ENCODE data around the gene ANKRD28. TPM values are rescaled to one million over a fixed set of nuclear protein-coding genes. Genes with fewer than 3 reads are reported as not detected.

ANKRD28 gene
- total and polyA plus RNA-seq, 9 donors, result 21.2 to 79.4 (median 43.8) TPM

DNA sequence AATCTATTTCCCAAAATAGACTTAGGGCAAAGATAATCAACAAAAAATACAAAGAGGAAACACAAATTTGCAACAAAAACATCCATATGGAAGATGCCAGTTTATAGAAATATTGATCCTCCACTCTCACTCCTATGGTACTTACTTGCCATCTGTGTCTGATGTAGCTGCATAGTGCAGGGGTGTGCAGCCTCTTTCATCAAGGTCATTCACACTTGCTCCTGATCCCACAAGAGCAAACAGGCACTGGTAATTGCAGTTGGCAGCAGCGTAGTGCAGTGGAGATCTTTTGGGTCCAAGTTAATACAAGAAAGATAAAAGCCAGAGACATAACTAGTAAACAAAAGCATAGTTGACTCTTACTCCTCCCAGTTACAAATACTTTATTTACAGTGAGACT is 90.0 kb downstream of the ANKRD28 start:
- no peaks in the 10 kb centered on the region for H3K36me3 ChIP-seq
- H3K4me1 ChIP-seq (ENCODE audit: insufficient read depth), result no peaks in the 10 kb centered on the region
- H3K4me3 ChIP-seq, result no peak overlapping the region
- TF ChIP-seq CTCF (IDR thresholded peaks at IDR 0.05) (no peak), EP300 (IDR thresholded peaks at IDR 0.05) (no peak), POLR2A (IDR thresholded peaks at IDR 0.05) (no peak)
- H3K27ac ChIP-seq, result no peak overlapping the region
- 33 to 59% (median 50%) methylated on average over 1 of the region's 1 CpG for WGBS, 3 donors
- DNase-seq, result no peak
- no peaks in the 10 kb centered on the region for H3K27me3 ChIP-seq
- no peaks in the 10 kb centered on the region for H3K9me3 ChIP-seq
- intact Hi-C loops (cut with DNase I), result no loop called here

GRCh38 chr3:15703346-15703745 is 94.4 kb downstream of the ANKRD28 start:
- Histone ChIP-seq H3K4me3 (no peak overlapping the region), H3K4me1 (ENCODE audit: insufficient read depth) (no peaks in the 10 kb centered on the region), H3K36me3 (no peaks in the 10 kb centered on the region), H3K9me3 (no peaks in the 10 kb centered on the region), H3K27me3 (no peaks in the 10 kb centered on the region), H3K27ac (no peak overlapping the region)
- TF ChIP-seq CTCF (IDR thresholded peaks at IDR 0.05), result no peak
- no peak for TF ChIP-seq EP300 (IDR thresholded peaks at IDR 0.05)
- TF ChIP-seq POLR2A (IDR thresholded peaks at IDR 0.05), result no peak
- WGBS, 3 donors, result 95 to 98% (median 97%) methylated on average over 2 of the region's 2 CpGs
- no peak for DNase-seq
- intact Hi-C loops (cut with DNase I), result no loop called here

DNA sequence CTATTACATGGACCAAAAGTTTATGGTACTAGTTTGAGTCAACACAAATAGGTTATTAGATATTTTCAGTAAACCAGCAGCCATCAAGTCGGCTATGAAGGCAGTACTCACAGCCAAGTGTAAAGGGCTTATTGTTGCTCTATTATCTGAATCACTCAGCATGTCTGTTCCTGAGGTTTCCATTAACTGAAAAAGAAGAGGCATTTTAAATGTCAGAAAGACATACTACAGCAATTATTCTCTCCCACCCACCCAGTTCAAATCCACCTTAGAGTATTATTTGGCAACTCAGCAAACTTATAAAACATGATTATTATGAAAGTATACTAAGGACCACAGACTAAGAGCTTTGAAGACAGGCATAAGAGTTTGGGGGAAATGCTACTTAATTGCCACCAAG is 103.2 kb downstream of the ANKRD28 start:
- Histone ChIP-seq H3K27ac (no peak overlapping the region), H3K4me3 (no peak overlapping the region), H3K27me3 (no peaks in the 10 kb centered on the region), H3K9me3 (no peaks in the 10 kb centered on the region), H3K36me3 (no peaks in the 10 kb centered on the region), H3K4me1 (ENCODE audit: insufficient read depth) (no peaks in the 10 kb centered on the region)
- WGBS, 3 donors, result 73 to 74% (median 73%) methylated on average over 1 of the region's 1 CpG
- TF ChIP-seq CTCF (IDR thresholded peaks at IDR 0.05), result no peak
- TF ChIP-seq EP300 (IDR thresholded peaks at IDR 0.05), result no peak
- no peak for TF ChIP-seq POLR2A (IDR thresholded peaks at IDR 0.05)
- intact Hi-C loops (cut with DNase I), result no loop called here
- no peak for DNase-seq

DNA sequence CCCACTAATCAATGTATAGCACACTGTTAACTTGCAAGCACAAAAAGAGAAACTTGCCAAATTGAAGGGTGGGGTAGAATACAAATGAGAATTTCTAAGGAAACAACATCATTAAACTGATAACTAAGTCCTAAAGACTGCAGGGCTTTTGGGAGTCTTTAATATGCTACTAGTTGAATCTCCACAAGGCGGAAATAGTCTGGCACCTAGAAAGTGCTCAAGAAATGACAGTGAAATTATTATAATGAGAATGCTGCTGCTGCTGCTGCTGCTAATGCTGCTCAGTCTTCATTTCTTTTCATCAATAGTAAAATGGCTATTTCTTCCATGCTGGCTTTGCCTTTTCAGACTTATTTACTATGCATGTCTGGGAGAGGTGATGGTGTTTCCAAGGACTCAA is 104.4 kb downstream of the ANKRD28 start:
- Histone ChIP-seq H3K4me1 (ENCODE audit: insufficient read depth) (no peaks in the 10 kb centered on the region), H3K36me3 (no peaks in the 10 kb centered on the region), H3K9me3 (no peaks in the 10 kb centered on the region), H3K4me3 (no peak overlapping the region), H3K27ac (no peak overlapping the region), H3K27me3 (no peaks in the 10 kb centered on the region)
- intact Hi-C loops (cut with DNase I), result no loop called here
- WGBS, 3 donors, result 56 to 98% (median 91%) methylated on average over 1 of the region's 1 CpG
- TF ChIP-seq POLR2A (IDR thresholded peaks at IDR 0.05), result no peak
- TF ChIP-seq CTCF (IDR thresholded peaks at IDR 0.05), result no peak
- TF ChIP-seq EP300 (IDR thresholded peaks at IDR 0.05), result no peak
- no peak for DNase-seq

- 95 to 97% (median 96%) methylated on average over 5 of the region's 5 CpGs for WGBS, 3 donors
- no peaks in the 10 kb centered on the region for H3K36me3 ChIP-seq
- TF ChIP-seq POLR2A (IDR thresholded peaks at IDR 0.05) (no peak), EP300 (IDR thresholded peaks at IDR 0.05) (no peak), CTCF (IDR thresholded peaks at IDR 0.05) (no peak)
- DNase-seq, result no peak
- no peaks in the 10 kb centered on the region for H3K4me1 ChIP-seq (ENCODE audit: insufficient read depth)
- no peak overlapping the region for H3K4me3 ChIP-seq
- no peaks in the 10 kb centered on the region for H3K27me3 ChIP-seq
- H3K9me3 ChIP-seq, result no peaks in the 10 kb centered on the region
- no peak overlapping the region for H3K27ac ChIP-seq
- intact Hi-C loops (cut with DNase I), result no loop called here
These were observed 107.0 kb downstream of the ANKRD28 start for GRCh38 chr3:15690748-15691147.

Data from ovary (tissue), 9 donors.